ENCODE results near the gene ATP5F1E. TPM values are rescaled to one million over a fixed set of nuclear protein-coding genes. Genes with fewer than 3 reads are reported as not detected.

ATP5F1E gene
- total RNA-seq, 1 experiment from 2014 or later, result 44.2 TPM

- DNase-seq, result no peak
- Histone ChIP-seq H3K27me3 (no peaks in the 10 kb centered on the region), H3K9me3 (no peaks in the 10 kb centered on the region), H3K36me3 (peaks cover 62% of the 10 kb centered on the region), H3K4me3 (peak overlapping the region; percentile 95)
Measured at GRCh38 chr20:59004763-59005522, 27.2 kb downstream of the ATP5F1E start.

- no peaks in the 10 kb centered on the region for H3K27me3 ChIP-seq
- DNase-seq, result no peak
- no peak overlapping the region for H3K4me3 ChIP-seq
- no peaks in the 10 kb centered on the region for H3K9me3 ChIP-seq
- peaks cover 64% of the 10 kb centered on the region for H3K36me3 ChIP-seq
Measured at GRCh38 chr20:59004493-59004762, 27.7 kb downstream of the ATP5F1E start.

- DNase-seq, result no peak
- Histone ChIP-seq H3K9me3 (no peaks in the 10 kb centered on the region), H3K4me3 (no peak overlapping the region), H3K27me3 (no peaks in the 10 kb centered on the region), H3K36me3 (peaks cover 68% of the 10 kb centered on the region)
Measured at GRCh38 chr20:59003836-59004492, 28.2 kb downstream of the ATP5F1E start.

- Histone ChIP-seq H3K27me3 (no peaks in the 10 kb centered on the region), H3K36me3 (peaks cover 71% of the 10 kb centered on the region), H3K9me3 (no peaks in the 10 kb centered on the region)
Measured at GRCh38 chr20:59002874-59003399, 29.2 kb downstream of the ATP5F1E start.

GRCh38 chr20:59002388-59002787, 29.7 kb downstream of the ATP5F1E start:
- no peak for DNase-seq
- Histone ChIP-seq H3K9me3 (no peaks in the 10 kb centered on the region), H3K27me3 (no peaks in the 10 kb centered on the region), H3K4me3 (no peak overlapping the region), H3K36me3 (peaks cover 77% of the 10 kb centered on the region)

More at GRCh38 chr20:59002874-59003399, 29.2 kb downstream of the ATP5F1E start:
- H3K4me3 ChIP-seq, result no peak overlapping the region
- no peak for DNase-seq

- no peak for DNase-seq
- peaks cover 82% of the 10 kb centered on the region for H3K36me3 ChIP-seq
- no peaks in the 10 kb centered on the region for H3K9me3 ChIP-seq
- H3K27me3 ChIP-seq, result no peaks in the 10 kb centered on the region
- H3K4me3 ChIP-seq, result no peak overlapping the region
Measured at GRCh38 chr20:59001449-59002171, 30.5 kb downstream of the ATP5F1E start.

- no peak overlapping the region for H3K4me3 ChIP-seq
- H3K9me3 ChIP-seq, result no peaks in the 10 kb centered on the region
- DNase-seq, result no peak
- no peaks in the 10 kb centered on the region for H3K27me3 ChIP-seq
- H3K36me3 ChIP-seq, result peaks cover 82% of the 10 kb centered on the region
Measured at GRCh38 chr20:59001068-59001448, 31.1 kb downstream of the ATP5F1E start.

- H3K9me3 ChIP-seq, result no peaks in the 10 kb centered on the region
- no peaks in the 10 kb centered on the region for H3K27me3 ChIP-seq
- no peak for DNase-seq
- peaks cover 82% of the 10 kb centered on the region for H3K36me3 ChIP-seq
- H3K4me3 ChIP-seq, result no peak overlapping the region
Measured at GRCh38 chr20:59000326-59000725, 31.8 kb downstream of the ATP5F1E start.

GRCh38 chr20:58998656-58999055, 33.5 kb downstream of the ATP5F1E start:
- DNase-seq, result no peak
- Histone ChIP-seq H3K36me3 (peaks cover 78% of the 10 kb centered on the region), H3K27me3 (no peaks in the 10 kb centered on the region), H3K4me3 (no peak overlapping the region), H3K9me3 (no peaks in the 10 kb centered on the region)

- Histone ChIP-seq H3K27me3 (no peaks in the 10 kb centered on the region), H3K36me3 (peaks cover 79% of the 10 kb centered on the region), H3K9me3 (no peaks in the 10 kb centered on the region), H3K4me3 (no peak overlapping the region)
- DNase-seq, result no peak
Measured at GRCh38 chr20:58997141-58997770, 34.9 kb downstream of the ATP5F1E start.

GRCh38 chr20:58996226-58996611, 35.9 kb downstream of the ATP5F1E start:
- Histone ChIP-seq H3K36me3 (peaks cover 81% of the 10 kb centered on the region), H3K9me3 (no peaks in the 10 kb centered on the region), H3K27me3 (no peaks in the 10 kb centered on the region), H3K4me3 (no peak overlapping the region)
- DNase-seq, result no peak

GRCh38 chr20:58995461-58996225, 36.5 kb downstream of the ATP5F1E start:
- no peaks in the 10 kb centered on the region for H3K27me3 ChIP-seq
- DNase-seq, result no peak
- peaks cover 79% of the 10 kb centered on the region for H3K36me3 ChIP-seq
- no peaks in the 10 kb centered on the region for H3K9me3 ChIP-seq
- H3K4me3 ChIP-seq, result no peak overlapping the region

- peaks cover 82% of the 10 kb centered on the region for H3K36me3 ChIP-seq
- no peaks in the 10 kb centered on the region for H3K27me3 ChIP-seq
- DNase-seq, result no peak
- no peak overlapping the region for H3K4me3 ChIP-seq
- H3K9me3 ChIP-seq, result no peaks in the 10 kb centered on the region
Measured at GRCh38 chr20:58994390-58995159, 37.6 kb downstream of the ATP5F1E start.

- H3K9me3 ChIP-seq, result no peaks in the 10 kb centered on the region
Measured at GRCh38 chr20:58993332-58994248, 38.5 kb downstream of the ATP5F1E start.

GRCh38 chr20:58992911-58993310, 39.2 kb downstream of the ATP5F1E start:
- no peaks in the 10 kb centered on the region for H3K27me3 ChIP-seq
- H3K36me3 ChIP-seq, result peaks cover 90% of the 10 kb centered on the region
- DNase-seq, result no peak
- no peaks in the 10 kb centered on the region for H3K9me3 ChIP-seq
- no peak overlapping the region for H3K4me3 ChIP-seq

More at GRCh38 chr20:58993332-58994248, 38.5 kb downstream of the ATP5F1E start:
- H3K27me3 ChIP-seq, result no peaks in the 10 kb centered on the region
- DNase-seq, result no peak
- no peak overlapping the region for H3K4me3 ChIP-seq
- H3K36me3 ChIP-seq, result peaks cover 87% of the 10 kb centered on the region
